ENCODE measurements around the gene NPRL2. TPM values are rescaled to one million over a fixed set of nuclear protein-coding genes. Genes with fewer than 3 reads are reported as not detected.

The NPRL2 gene
- total and polyA plus RNA-seq, 2 of the 13 experiments (the other 11 are each of a cell fraction or from before 2014, with no cell fraction given): 30.6 to 51.4 TPM

DNA sequence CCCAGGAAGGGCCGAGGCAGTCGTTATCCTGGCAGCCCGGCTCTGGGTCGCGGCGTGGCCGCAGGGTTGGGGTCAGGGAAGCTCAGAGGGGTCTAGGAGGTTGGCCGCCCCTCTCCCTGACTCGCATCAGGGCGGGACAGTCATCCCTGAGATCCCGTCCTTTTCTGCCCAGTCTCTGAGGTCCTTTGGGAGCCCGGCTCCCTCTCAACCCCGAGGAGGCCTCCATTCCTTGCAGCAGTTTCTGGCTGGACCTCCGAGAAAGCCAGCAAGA, 28.5 kb downstream of the NPRL2 start (continued):
- TF ChIP-seq ZNF883 (CRISPR knock-in tag; IDR thresholded peaks at IDR 0.05; ENCODE audit: not compliant biosample characterization) (no peak), PTBP1 (IDR thresholded peaks at IDR 0.05; ENCODE audit: low read depth, low read length, poor library complexity, severe bottlenecking) (no peak), ZNF550 (CRISPR knock-in tag; IDR thresholded peaks at IDR 0.05; ENCODE audit: borderline replicate concordance) (no peak), KDM2A (CRISPR knock-in tag; IDR thresholded peaks at IDR 0.05; ENCODE audit: borderline replicate concordance, low read depth) (no peak), ZSCAN30 (CRISPR knock-in tag; IDR thresholded peaks at IDR 0.05) (no peak), SOX5 (CRISPR knock-in tag; IDR thresholded peaks at IDR 0.05; ENCODE audit: borderline replicate concordance) (no peak), ZNF780A (CRISPR knock-in tag; IDR thresholded peaks at IDR 0.05) (no peak), PAWR (CRISPR knock-in tag; IDR thresholded peaks at IDR 0.05; ENCODE audit: borderline replicate concordance) (no peak), ZNF816 (CRISPR knock-in tag; IDR thresholded peaks at IDR 0.05; ENCODE audit: borderline replicate concordance) (no peak), ISL2 (CRISPR knock-in tag; IDR thresholded peaks at IDR 0.05) (peak; percentile 46; the same call in 1 of the 2 replicates), NR2F2 (IDR thresholded peaks at IDR 0.05; ENCODE audit: borderline replicate concordance, low read depth) (no peak), MED13 (CRISPR knock-in tag; IDR thresholded peaks at IDR 0.05) (peak; percentile 33; the same call in 1 of the 2 replicates), ARHGAP35 (CRISPR knock-in tag; IDR thresholded peaks at IDR 0.05; ENCODE audit: borderline replicate concordance) (no peak), ZBTB8A (CRISPR knock-in tag; IDR thresholded peaks at IDR 0.05; ENCODE audit: borderline replicate concordance, low read depth) (no peak), ZNF891 (CRISPR knock-in tag; IDR thresholded peaks at IDR 0.05) (0 out of 2 replicates have a peak, but pooled peaks have one; percentile 6), SOX6 (IDR thresholded peaks at IDR 0.05) (no peak), SOX6 (CRISPR knock-in tag; IDR thresholded peaks at IDR 0.05) (no peak), CENPX (CRISPR knock-in tag; IDR thresholded peaks at IDR 0.05) (no peak), ZNF674 (CRISPR knock-in tag; IDR thresholded peaks at IDR 0.05; ENCODE audit: low read depth) (no peak), FOSL2 (CRISPR knock-in tag; IDR thresholded peaks at IDR 0.05) (no peak), MEIS1 (CRISPR knock-in tag; IDR thresholded peaks at IDR 0.05; ENCODE audit: borderline replicate concordance) (no peak), ELF1 (CRISPR knock-in tag; IDR thresholded peaks at IDR 0.05) (no peak), XRCC5 (optimal IDR thresholded peaks at IDR 0.05; ENCODE audit: low read length) (no peak), ETV5 (CRISPR knock-in tag; IDR thresholded peaks at IDR 0.05; ENCODE audit: borderline replicate concordance) (no peak)
- TF ChIP-seq, protein P1, sequence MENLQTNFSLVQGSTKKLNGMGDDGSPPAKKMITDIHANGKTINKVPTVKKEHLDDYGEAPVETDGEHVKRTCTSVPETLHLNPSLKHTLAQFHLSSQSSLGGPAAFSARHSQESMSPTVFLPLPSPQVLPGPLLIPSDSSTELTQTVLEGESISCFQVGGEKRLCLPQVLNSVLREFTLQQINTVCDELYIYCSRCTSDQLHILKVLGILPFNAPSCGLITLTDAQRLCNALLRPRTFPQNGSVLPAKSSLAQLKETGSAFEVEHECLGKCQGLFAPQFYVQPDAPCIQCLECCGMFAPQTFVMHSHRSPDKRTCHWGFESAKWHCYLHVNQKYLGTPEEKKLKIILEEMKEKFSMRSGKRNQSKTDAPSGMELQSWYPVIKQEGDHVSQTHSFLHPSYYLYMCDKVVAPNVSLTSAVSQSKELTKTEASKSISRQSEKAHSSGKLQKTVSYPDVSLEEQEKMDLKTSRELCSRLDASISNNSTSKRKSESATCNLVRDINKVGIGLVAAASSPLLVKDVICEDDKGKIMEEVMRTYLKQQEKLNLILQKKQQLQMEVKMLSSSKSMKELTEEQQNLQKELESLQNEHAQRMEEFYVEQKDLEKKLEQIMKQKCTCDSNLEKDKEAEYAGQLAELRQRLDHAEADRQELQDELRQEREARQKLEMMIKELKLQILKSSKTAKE (CRISPR knock-in tag; IDR thresholded peaks at IDR 0.05; ENCODE audit: borderline replicate concordance): no peak
- TF ChIP-seq, protein P2, sequence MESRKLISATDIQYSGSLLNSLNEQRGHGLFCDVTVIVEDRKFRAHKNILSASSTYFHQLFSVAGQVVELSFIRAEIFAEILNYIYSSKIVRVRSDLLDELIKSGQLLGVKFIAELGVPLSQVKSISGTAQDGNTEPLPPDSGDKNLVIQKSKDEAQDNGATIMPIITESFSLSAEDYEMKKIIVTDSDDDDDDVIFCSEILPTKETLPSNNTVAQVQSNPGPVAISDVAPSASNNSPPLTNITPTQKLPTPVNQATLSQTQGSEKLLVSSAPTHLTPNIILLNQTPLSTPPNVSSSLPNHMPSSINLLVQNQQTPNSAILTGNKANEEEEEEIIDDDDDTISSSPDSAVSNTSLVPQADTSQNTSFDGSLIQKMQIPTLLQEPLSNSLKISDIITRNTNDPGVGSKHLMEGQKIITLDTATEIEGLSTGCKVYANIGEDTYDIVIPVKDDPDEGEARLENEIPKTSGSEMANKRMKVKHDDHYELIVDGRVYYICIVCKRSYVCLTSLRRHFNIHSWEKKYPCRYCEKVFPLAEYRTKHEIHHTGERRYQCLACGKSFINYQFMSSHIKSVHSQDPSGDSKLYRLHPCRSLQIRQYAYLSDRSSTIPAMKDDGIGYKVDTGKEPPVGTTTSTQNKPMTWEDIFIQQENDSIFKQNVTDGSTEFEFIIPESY (CRISPR knock-in tag; IDR thresholded peaks at IDR 0.05): no peak
- TF ChIP-seq, protein P3, sequence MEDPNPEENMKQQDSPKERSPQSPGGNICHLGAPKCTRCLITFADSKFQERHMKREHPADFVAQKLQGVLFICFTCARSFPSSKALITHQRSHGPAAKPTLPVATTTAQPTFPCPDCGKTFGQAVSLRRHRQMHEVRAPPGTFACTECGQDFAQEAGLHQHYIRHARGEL (CRISPR knock-in tag; IDR thresholded peaks at IDR 0.05): no peak
- TF ChIP-seq, protein P4, sequence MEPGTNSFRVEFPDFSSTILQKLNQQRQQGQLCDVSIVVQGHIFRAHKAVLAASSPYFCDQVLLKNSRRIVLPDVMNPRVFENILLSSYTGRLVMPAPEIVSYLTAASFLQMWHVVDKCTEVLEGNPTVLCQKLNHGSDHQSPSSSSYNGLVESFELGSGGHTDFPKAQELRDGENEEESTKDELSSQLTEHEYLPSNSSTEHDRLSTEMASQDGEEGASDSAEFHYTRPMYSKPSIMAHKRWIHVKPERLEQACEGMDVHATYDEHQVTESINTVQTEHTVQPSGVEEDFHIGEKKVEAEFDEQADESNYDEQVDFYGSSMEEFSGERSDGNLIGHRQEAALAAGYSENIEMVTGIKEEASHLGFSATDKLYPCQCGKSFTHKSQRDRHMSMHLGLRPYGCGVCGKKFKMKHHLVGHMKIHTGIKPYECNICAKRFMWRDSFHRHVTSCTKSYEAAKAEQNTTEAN (CRISPR knock-in tag; conservative IDR thresholded peaks at IDR 0.05): no peak

All from HepG2 (cell line).